Activated T-helper 9 cell treated with anti-CD3 and anti-CD28 coated beads, Interleukin-2, amount 50 U/mL, for 16 hours (primary cell): ENCODE results near the gene FANCG.

Experiments
- DNase-seq: peaks from one replicate; pipeline ENCODE4 v3.0.0-alpha.2; 2020; ENCODE audit warnings: low read depth

The FANCG gene

GRCh38 chr9:35079426-35080341 lies at the start of gene FANCG:
TSS of gene FANCG (minus strand) at chr9:35079942. CDS start at chr9:35079524, 418 bp downstream.
- DNase-seq, result peak; percentile 74

- DNase-seq, result peak; percentile 78
Measured at GRCh38 chr9:35116898-35117551, 37.3 kb upstream of the FANCG start.

- DNase-seq, result no peak
Measured at GRCh38 chr9:35116539-35116897, 36.8 kb upstream of the FANCG start.

- peak; percentile 89 for DNase-seq
Measured at GRCh38 chr9:35115680-35116538, 36.2 kb upstream of the FANCG start, which contains the start of gene ATOSB. TSS of gene ATOSB (minus strand) at chr9:35115862. CDS start at chr9:35108274, 7,588 bp downstream.

GRCh38 chr9:35114840-35115628 lies 35.3 kb upstream of the FANCG start:
- DNase-seq, result no peak

GRCh38 chr9:35114113-35114839 lies 34.5 kb upstream of the FANCG start:
- DNase-seq, result peak; percentile 45

- DNase-seq, result no peak
Measured at GRCh38 chr9:35112257-35113020, 32.7 kb upstream of the FANCG start.

GRCh38 chr9:35111001-35111933 lies 31.5 kb upstream of the FANCG start:
- peak; percentile 95 for DNase-seq

GRCh38 chr9:35110327-35110761 lies 30.6 kb upstream of the FANCG start:
- DNase-seq, result no peak

GRCh38 chr9:35108946-35109575 lies 29.3 kb upstream of the FANCG start:
- DNase-seq, result no peak

GRCh38 chr9:35108461-35108860 lies 28.7 kb upstream of the FANCG start:
- DNase-seq, result no peak

GRCh38 chr9:35107297-35108290 lies 27.9 kb upstream of the FANCG start:
- no peak for DNase-seq

- no peak for DNase-seq
Measured at GRCh38 chr9:35106343-35106730, 26.6 kb upstream of the FANCG start.

- DNase-seq, result no peak
Measured at GRCh38 chr9:35105571-35106342, 26.0 kb upstream of the FANCG start.

- DNase-seq, result no peak
Measured at GRCh38 chr9:35105126-35105525, 25.4 kb upstream of the FANCG start.

GRCh38 chr9:35104586-35104985 lies 24.8 kb upstream of the FANCG start:
- no peak for DNase-seq
